Lower leg skin (tissue), 3 donors: ENCODE results near the gene NCOA1.

Experiments
- POLR2A ChIP-seq, 2 donors: fragments of 450-650 bp; IDR thresholded peaks; one replicate each; pipeline ENCODE4 v1.6.1; 2016 to 2017; ENCODE audit warnings: antibody characterized with exemption in 2 of 2, mild to moderate bottlenecking in 1 of 2, moderate library complexity in 1 of 2
- TF ChIP-seq, protein P1 (sequence below), 3 donors: fragments of 450-650 bp; IDR thresholded peaks; one replicate each; pipeline ENCODE4 v1.5.1; 2016; ENCODE audit warnings: antibody characterized with exemption in 3 of 3, mild to moderate bottlenecking in 3 of 3, moderate library complexity in 2 of 3

DNA sequence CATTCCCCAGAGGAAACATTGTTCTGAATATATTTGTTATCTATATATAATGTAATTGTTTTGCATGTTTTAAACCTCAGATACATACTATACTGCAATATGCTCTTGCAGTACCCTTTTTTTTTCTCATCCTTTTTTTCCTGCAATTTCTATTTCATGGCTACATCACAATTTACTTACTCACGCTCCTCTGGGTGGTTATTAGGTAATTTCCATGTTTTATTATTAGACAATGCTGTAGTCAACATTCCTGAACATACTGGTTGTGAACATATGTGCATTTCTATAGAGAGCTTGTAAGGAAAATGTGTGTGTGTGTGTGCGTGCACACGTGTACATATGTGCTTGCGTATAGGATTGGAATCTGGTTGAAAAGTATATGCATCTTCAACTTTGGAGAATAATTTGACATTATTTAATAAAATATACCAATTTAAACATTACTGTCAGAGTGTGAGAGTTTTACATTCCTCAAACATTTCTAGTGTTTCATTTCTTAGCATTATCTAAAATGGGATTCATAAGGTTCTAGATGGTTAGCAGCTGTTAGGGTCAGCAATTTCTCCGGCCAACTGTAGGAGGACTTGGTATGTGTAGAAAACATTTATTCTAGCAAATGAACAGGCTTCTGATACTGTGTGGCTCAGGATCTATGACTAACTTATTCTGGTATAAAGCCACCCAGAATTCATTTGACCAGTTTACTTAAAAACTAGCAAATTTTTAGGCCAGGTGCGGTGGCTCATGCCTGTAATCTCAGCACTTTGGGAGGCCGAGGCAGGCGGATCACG lies 22.4 kb downstream of the NCOA1 start:
- TF ChIP-seq, protein P1, sequence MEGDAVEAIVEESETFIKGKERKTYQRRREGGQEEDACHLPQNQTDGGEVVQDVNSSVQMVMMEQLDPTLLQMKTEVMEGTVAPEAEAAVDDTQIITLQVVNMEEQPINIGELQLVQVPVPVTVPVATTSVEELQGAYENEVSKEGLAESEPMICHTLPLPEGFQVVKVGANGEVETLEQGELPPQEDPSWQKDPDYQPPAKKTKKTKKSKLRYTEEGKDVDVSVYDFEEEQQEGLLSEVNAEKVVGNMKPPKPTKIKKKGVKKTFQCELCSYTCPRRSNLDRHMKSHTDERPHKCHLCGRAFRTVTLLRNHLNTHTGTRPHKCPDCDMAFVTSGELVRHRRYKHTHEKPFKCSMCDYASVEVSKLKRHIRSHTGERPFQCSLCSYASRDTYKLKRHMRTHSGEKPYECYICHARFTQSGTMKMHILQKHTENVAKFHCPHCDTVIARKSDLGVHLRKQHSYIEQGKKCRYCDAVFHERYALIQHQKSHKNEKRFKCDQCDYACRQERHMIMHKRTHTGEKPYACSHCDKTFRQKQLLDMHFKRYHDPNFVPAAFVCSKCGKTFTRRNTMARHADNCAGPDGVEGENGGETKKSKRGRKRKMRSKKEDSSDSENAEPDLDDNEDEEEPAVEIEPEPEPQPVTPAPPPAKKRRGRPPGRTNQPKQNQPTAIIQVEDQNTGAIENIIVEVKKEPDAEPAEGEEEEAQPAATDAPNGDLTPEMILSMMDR (IDR thresholded peaks at IDR 0.05) = no peak
- no peak for TF ChIP-seq POLR2A (IDR thresholded peaks at IDR 0.05)
